HCT116 (cell line): ENCODE results near the gene LYRM9. TPM values are rescaled to one million over a fixed set of nuclear protein-coding genes. Genes with fewer than 3 reads are reported as not detected.

Experiments used
- ATAC-seq: fragments of 200-7000 bp; cut with Tn5 transposase; 2 replicates; pipeline ENCODE4 v1.9.1; 2020; ENCODE audit warnings: mild to moderate bottlenecking, moderate library complexity
- BruUV-seq: library from RNA; stranded (reverse); fragments of 400-500 nt; replicated peaks from 2 replicates; lab custom pipeline; 2021; lab: Mats Ljungman, UMichigan
- CTCF ChIA-PET: fragments of 300-600 bp; sonication (Branson Sonifier 250); formaldehyde crosslinking; loops from one replicate; lab custom pipeline; 2021; ENCODE audit warnings: antibody characterized with exemption; lab: Charles Lee
- POLR2A ChIA-PET: fragments of 300-600, 350-600 bp; sonication (Branson Sonifier 250); formaldehyde crosslinking; loops from one replicate; lab custom pipeline; 2021; ENCODE audit warnings: antibody characterized with exemption; lab: Charles Lee
- RAD21 ChIA-PET, 2 experiments: fragments of 300-600 bp; sonication (Branson Sonifier 250); formaldehyde crosslinking; loops; one replicate each; lab custom pipeline; 2023; ENCODE audit warnings: low total read pairs in 2 of 2; ENCODE audit not compliant: uncharacterized antibody in 2 of 2, unreplicated experiment in 2 of 2, low non-redundant PET in 1 of 2; lab: Charles Lee
- DNase-seq: peaks from one replicate; pipeline ENCODE4 v3.0.0-alpha.2; 2010; ENCODE audit warnings: low read depth, low spot score
- H2AFZ ChIP-seq: fragments of 200-600 bp; shearing (Covaris generic), sonication (generic); 2 replicates; pipeline ENCODE4 v1.6.1; 2017; ENCODE audit warnings: low read depth, mixed run types, mixed read lengths, antibody characterized with exemption, low read length; ENCODE audit not compliant: poor library complexity, severe bottlenecking
- H3K27ac ChIP-seq: 2 replicates; pipeline ENCODE4 v1.5.1; 2012; ENCODE audit warnings: low read depth, low read length
- H3K27me3 ChIP-seq: fragments of 200-600 bp; sonication (generic); 2 replicates; pipeline ENCODE4 v1.6.1; 2016; ENCODE audit warnings: mixed run types, low read length, mixed read lengths; ENCODE audit not compliant: insufficient read depth
- H3K36me3 ChIP-seq, 2 experiments: fragments of 200-500 bp in 1 of 2; fragments of 200-600 bp in 1 of 2; sonication (Bioruptor generic) in 1 of 2; sonication (generic) in 1 of 2; 2 replicates each; pipeline versions ENCODE4 v1.5.1 to v1.6.1; 2014 to 2016; ENCODE audit warnings: low read length in 2 of 2, inconsistent platforms in 1 of 2, mixed read lengths in 1 of 2, mixed run types in 1 of 2; ENCODE audit not compliant: insufficient read depth in 2 of 2, control insufficient read depth in 1 of 2
- H3K4me1 ChIP-seq, 2 experiments: fragments of 200-600 bp in 1 of 2; sonication (generic) in 1 of 2; 2 replicates each; pipeline versions ENCODE4 v1.5.1 to v1.6.1; 2012 to 2017; ENCODE audit warnings: low read length in 2 of 2, inconsistent platforms in 1 of 2, mild to moderate bottlenecking in 1 of 2, mixed read lengths in 1 of 2, mixed run types in 1 of 2, moderate library complexity in 1 of 2; ENCODE audit not compliant: insufficient read depth in 2 of 2, control insufficient read depth in 1 of 2
- H3K4me2 ChIP-seq: fragments of 200-600 bp; sonication (generic); 2 replicates; pipeline ENCODE4 v1.6.1; 2017; ENCODE audit warnings: mixed run types, low read length, mixed read lengths
- H3K4me3 ChIP-seq, 2 experiments: fragments of 200-600 bp in 1 of 2; sonication (generic) in 1 of 2; replicated peaks in 1 of 2; 2 replicates each; pipeline ENCODE4 v1.5.1; 2011 to 2016; ENCODE audit warnings: low read length in 2 of 2, control low read depth in 1 of 2, low read depth in 1 of 2, mild to moderate bottlenecking in 1 of 2, mixed read lengths in 1 of 2, mixed run types in 1 of 2
- H3K79me2 ChIP-seq: fragments of 200-600 bp; sonication (generic); 2 replicates; pipeline ENCODE4 v1.6.1; 2017; ENCODE audit warnings: mild to moderate bottlenecking, mixed run types, low read length, moderate library complexity, mixed read lengths; ENCODE audit not compliant: insufficient read depth
- H3K9ac ChIP-seq: fragments of 200-600 bp; sonication (generic); 2 replicates; pipeline ENCODE4 v1.6.1; 2016; ENCODE audit warnings: low read length, mixed read lengths
- H3K9me2 ChIP-seq: fragments of 200-600 bp; sonication (generic), shearing (Covaris generic); 2 replicates; pipeline ENCODE4 v1.6.1; 2017; ENCODE audit warnings: mixed run types, mild to moderate bottlenecking, moderate library complexity; ENCODE audit not compliant: insufficient read depth
- H3K9me3 ChIP-seq, 2 experiments: fragments of 200-500 bp in 1 of 2; fragments of 200-600 bp in 1 of 2; sonication (Bioruptor generic) in 1 of 2; sonication (generic) in 1 of 2; 2 replicates each; pipeline ENCODE4 v1.6.1; 2014 to 2017; ENCODE audit warnings: low read length in 2 of 2, mixed read lengths in 2 of 2, inconsistent platforms in 1 of 2, low read depth in 1 of 2, mild to moderate bottlenecking in 1 of 2, mixed run types in 1 of 2, moderate library complexity in 1 of 2; ENCODE audit not compliant: control insufficient read depth in 1 of 2, insufficient read depth in 1 of 2
- H4K20me1 ChIP-seq: fragments of 200-600 bp; sonication (generic), shearing (Covaris generic); 2 replicates; pipeline ENCODE4 v1.6.1; 2017; ENCODE audit warnings: mixed run types, mild to moderate bottlenecking, moderate library complexity; ENCODE audit not compliant: insufficient read depth
- EGR1 ChIP-seq: IDR thresholded peaks from 2 replicates; pipeline ENCODE4 v1.6.1; 2012; ENCODE audit warnings: low read depth
- ELF1 ChIP-seq: IDR thresholded peaks from 2 replicates; pipeline ENCODE4 v1.6.1; 2012; ENCODE audit warnings: low read depth, borderline replicate concordance
- EZH2 ChIP-seq: fragments of 200-600 bp; sonication (generic); IDR thresholded peaks from 2 replicates; pipeline ENCODE4 v1.6.1; 2017; ENCODE audit warnings: antibody characterized with exemption, mixed run types
- EZH2phosphoT487 ChIP-seq: fragments of 200-600 bp; IDR thresholded peaks from 2 replicates; pipeline ENCODE4 v1.6.1; 2018; ENCODE audit warnings: antibody characterized with exemption, borderline replicate concordance
- JUND ChIP-seq: IDR thresholded peaks from 2 replicates; pipeline ENCODE4 v1.6.1; 2012
- MAX ChIP-seq: IDR thresholded peaks from 2 replicates; pipeline ENCODE4 v1.6.1; 2012
- POLR2AphosphoS5 ChIP-seq: IDR thresholded peaks from 2 replicates; pipeline ENCODE4 v1.6.1; 2011; ENCODE audit warnings: mild to moderate bottlenecking, low read depth, low read length, moderate library complexity
- RAD21 ChIP-seq: IDR thresholded peaks from 2 replicates; pipeline ENCODE4 v1.6.1; 2012; ENCODE audit warnings: low read depth, mild to moderate bottlenecking
- REST ChIP-seq: IDR thresholded peaks from 2 replicates; pipeline ENCODE4 v1.6.1; 2012; ENCODE audit warnings: low read depth
- SP1 ChIP-seq: IDR thresholded peaks from 2 replicates; pipeline ENCODE4 v1.6.1; 2012; ENCODE audit warnings: low read depth
- SRF ChIP-seq: IDR thresholded peaks from 2 replicates; pipeline ENCODE4 v1.6.1; 2012; ENCODE audit warnings: low read depth
- TCF7L2 ChIP-seq: IDR thresholded peaks from 2 replicates; pipeline ENCODE4 v1.7.0; 2011; ENCODE audit warnings: borderline replicate concordance, inconsistent platforms; ENCODE audit not compliant: insufficient read depth, insufficient read length; ENCODE audit errors: extremely low read depth
- YY1 ChIP-seq: IDR thresholded peaks from 2 replicates; pipeline ENCODE4 v1.6.1; 2011; ENCODE audit warnings: low read length, low read depth, moderate library complexity, mild to moderate bottlenecking; ENCODE audit not compliant: insufficient replicate concordance; ENCODE audit errors: extremely low read depth
- ZBTB33 ChIP-seq: IDR thresholded peaks from 2 replicates; pipeline ENCODE4 v1.6.1; 2011; ENCODE audit warnings: mild to moderate bottlenecking, low read length, moderate library complexity; ENCODE audit not compliant: insufficient replicate concordance; ENCODE audit errors: extremely low read depth
- intact Hi-C: fragments of 100-400 bp; cut with micrococcal nuclease; formaldehyde crosslinking; loops from 2 replicates; pipeline ENCODE4 v1.10.0; 2022
- total RNA-seq: library from RNA; stranded (reverse); gene quantifications from one replicate; pipeline ENCODE4 v1.2.1, GENCODE V29; 2021; ENCODE audit not compliant: unreplicated experiment

Gene LYRM9
- total RNA-seq, 1 experiment from 2014 or later, result 4.8 TPM

GRCh38 chr17:27919079-27919478 lies 25.9 kb upstream of the LYRM9 start:
- H3K27ac ChIP-seq, result no peak overlapping the region
- CTCF ChIA-PET, result no interaction called here
- DNase-seq, result no peak
- no peaks in the 10 kb centered on the region for H3K36me3 ChIP-seq
- no peaks in the 10 kb centered on the region for H3K79me2 ChIP-seq
- H3K9ac ChIP-seq, result no peak overlapping the region
- POLR2A ChIA-PET, result no interaction called here
- TF ChIP-seq POLR2AphosphoS5 (no peak), ELF1 (no peak), SRF (no peak), MAX (no peak), ZBTB33 (no peak), RAD21 (no peak), JUND (no peak), EZH2phosphoT487 (no peak), SP1 (no peak), EZH2 (no peak), REST (no peak), TCF7L2 (no peak), EGR1 (no peak), YY1 (no peak)
- no peaks in the 10 kb centered on the region for H4K20me1 ChIP-seq
- ATAC-seq, result no peak
- intact Hi-C loops, result no loop called here
- BruUV-seq, result no TSS peak
- H3K4me3 ChIP-seq, result no peak overlapping the region
- H3K4me2 ChIP-seq, result no peak overlapping the region
- H3K27me3 ChIP-seq, result no peaks in the 10 kb centered on the region
- H3K9me3 ChIP-seq, result no peaks in the 10 kb centered on the region
- no peaks in the 10 kb centered on the region for H3K4me1 ChIP-seq
- no peak overlapping the region for H2AFZ ChIP-seq
- RAD21 ChIA-PET, result no interaction called here
- no peaks in the 10 kb centered on the region for H3K9me2 ChIP-seq
